AG20443 (cell line): ENCODE measurements around the gene GPATCH3.
A peak's percentile ranks its signal among the peaks of the same experiment; 100 is the strongest.
"Not testable (repeated sequence)": the region's sequence is repeated elsewhere in the genome, so short reads cannot be mapped to it uniquely, and the experiment has no call there.

Experiments used
- DNase-seq: peaks from one replicate; pipeline ENCODE4 v3.0.0; 2012; ENCODE audit warnings: low spot score, mixed read lengths

Gene GPATCH3

DNA sequence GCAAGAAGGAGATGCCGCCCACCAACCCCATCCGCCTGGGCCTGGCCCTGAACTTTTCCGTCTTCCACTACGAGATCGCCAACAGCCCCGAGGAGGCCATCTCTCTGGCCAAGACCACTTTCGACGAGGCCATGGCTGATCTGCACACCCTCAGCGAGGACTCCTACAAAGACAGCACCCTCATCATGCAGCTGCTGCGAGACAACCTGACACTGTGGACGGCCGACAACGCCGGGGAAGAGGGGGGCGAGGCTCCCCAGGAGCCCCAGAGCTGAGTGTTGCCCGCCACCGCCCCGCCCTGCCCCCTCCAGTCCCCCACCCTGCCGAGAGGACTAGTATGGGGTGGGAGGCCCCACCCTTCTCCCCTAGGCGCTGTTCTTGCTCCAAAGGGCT lies 36.6 kb downstream of the GPATCH3 start:
- no peak for DNase-seq

DNA sequence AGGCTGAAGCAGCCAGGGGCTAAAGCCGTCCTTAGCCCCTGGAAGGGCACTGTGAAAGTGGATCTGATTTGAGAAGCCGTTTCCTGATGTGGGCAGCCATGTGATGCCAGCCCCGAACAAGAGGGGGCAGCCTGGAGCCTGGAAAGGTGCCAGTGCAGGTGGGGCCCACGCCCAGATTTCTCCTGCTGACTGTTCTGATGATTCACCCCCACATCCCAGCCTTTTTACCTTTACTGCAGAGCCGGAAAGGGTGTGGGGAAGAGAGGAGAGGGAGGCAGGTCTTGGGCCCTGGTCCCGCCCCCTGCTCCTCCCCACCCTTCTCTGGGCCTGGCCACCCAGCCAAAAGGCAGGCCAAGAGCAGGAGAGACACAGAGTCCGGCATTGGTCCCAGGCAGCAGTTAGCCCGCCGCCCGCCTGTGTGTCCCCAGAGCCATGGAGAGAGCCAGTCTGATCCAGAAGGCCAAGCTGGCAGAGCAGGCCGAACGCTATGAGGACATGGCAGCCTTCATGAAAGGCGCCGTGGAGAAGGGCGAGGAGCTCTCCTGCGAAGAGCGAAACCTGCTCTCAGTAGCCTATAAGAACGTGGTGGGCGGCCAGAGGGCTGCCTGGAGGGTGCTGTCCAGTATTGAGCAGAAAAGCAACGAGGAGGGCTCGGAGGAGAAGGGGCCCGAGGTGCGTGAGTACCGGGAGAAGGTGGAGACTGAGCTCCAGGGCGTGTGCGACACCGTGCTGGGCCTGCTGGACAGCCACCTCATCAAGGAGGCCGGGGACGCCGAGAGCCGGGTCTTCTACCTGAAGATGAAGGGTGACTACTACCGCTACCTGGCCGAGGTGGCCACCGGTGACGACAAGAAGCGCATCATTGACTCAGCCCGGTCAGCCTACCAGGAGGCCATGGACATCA lies 37.2 kb downstream of the GPATCH3 start, which contains the start of gene SFN:
Gene SFN, plus strand, starts transcription at position 369 of the 904 bp plus-strand sequence. Its CDS starts 64 bp downstream, at position 433.
- DNase-seq = no peak

DNA sequence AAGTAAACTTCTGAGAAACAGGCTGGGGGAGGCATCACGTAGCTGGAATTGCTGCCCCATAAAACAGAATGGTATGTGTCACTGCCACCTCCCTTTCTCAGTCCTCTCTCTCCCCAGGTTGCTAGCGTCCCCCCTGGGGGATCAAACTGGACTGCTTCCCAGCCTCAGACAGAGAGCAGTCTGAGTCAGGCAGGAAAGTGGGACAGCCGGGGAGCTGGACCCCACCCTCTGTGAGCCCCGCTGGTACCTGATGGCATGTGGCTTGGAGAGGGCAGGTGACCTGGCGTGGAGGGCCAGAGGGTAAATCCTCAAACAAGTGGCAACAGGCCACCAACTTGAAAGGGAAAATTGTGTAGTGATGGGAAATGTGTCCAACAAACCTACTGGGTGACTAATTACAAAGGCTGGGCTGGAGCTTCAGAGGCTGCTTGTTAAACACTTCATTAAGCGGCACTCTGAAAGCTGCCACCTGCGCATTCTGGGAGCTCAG lies 38.3 kb downstream of the GPATCH3 start:
- DNase-seq = no peak

DNA sequence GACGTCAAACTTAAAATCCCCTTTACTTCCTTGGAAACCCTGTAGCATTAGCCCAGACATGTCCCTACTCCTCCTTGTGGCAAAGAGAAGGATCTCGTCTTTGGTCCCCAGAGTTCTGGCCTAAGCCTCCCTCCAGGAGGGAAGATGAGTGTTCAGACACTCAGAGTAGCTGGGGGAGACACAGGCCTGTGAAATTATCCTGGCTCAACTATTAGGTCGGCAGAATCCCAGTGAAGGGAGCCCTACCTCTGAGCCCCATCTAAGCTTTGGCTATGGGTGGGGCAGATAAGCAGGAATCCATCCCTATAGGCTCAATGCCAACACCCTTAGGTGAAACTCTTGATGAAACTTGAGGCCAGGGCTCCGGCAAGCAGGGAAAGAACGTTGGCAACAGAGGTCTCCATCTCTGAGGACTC lies 39.0 kb downstream of the GPATCH3 start:
- peak; percentile 41 for DNase-seq

DNA sequence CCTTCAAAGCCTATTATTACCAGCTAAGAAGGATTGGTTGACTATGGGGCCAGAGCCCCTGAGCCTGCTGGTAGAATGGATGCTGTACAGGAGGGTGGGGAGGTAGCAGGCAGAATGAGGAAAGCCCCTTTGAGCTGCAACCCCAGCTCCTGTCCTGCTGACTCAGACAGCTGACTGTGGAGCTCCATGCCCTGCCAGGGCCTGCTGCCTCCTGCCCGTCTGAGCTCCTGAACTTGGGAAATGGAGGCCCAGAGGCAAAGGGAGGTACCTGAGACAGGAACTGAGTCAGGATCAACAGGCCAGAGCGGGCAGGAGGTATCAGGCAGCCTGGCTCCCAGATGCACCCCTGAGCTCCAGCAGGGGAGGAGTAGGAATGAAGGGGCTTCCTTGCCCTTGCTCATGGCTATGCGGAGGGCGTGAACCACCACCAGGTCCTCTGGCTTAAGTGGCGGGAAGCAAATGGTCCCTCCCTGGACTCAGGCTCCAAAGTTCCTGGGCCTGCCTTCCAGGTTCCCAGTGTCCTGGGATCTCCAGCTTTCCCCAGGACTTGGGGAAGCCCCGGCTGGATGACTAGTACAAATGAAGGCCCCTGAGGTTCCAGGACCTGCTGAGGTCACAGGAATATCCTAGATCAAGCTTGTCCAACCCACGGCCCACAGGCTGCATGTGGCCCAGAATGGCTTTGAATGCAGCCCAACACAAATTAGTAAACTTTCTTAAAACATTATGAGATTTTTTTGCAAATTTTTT lies 41.2 kb downstream of the GPATCH3 start:
- DNase-seq = no peak

DNA sequence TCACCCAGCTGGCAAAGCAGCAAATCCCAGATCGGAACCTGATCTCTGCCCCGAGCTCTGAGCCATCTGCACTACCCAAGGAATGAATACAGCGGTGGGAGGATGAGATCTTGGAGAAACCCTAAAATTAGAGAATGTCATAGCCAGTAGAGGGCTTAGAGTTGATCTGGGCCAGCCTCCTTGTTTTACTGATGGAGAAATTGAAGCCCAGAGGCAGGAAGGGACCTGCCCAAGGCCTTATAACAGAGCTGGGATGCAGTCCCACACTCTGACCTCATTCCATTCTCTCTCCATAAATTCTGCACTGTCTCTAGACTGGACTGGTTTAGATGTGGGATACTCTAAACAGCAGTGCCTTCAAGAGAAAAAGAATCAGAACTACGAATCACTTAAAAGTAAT lies 42.1 kb downstream of the GPATCH3 start:
- no peak for DNase-seq

DNA sequence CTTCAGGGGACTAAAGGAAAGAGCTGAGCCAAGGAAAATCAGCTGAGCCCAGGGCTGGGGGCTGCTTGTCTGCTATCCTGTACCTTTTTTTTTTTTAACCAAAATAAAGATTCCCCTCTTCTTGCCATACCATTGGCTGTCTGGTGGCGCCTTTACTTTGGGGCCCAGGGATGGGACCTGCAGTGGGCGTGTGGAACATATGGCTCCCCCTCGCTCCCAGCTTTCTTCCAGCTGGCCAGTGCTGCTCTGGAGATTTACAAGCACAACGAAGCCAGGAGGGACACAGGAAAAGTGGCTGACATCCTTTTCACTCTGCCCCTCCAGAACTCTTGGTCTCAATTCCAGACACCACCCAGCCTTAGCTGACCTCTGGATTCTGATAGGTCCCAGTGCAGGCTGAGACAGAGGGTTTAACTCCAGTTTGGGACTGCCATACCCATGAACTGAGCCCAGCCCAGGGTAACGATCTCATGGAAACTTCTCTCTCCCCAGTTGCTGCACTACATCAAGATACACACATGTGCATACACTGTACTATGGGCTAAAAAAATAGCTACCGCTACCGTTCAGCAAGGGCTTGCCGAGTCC lies 42.7 kb downstream of the GPATCH3 start:
- DNase-seq = no peak

DNA sequence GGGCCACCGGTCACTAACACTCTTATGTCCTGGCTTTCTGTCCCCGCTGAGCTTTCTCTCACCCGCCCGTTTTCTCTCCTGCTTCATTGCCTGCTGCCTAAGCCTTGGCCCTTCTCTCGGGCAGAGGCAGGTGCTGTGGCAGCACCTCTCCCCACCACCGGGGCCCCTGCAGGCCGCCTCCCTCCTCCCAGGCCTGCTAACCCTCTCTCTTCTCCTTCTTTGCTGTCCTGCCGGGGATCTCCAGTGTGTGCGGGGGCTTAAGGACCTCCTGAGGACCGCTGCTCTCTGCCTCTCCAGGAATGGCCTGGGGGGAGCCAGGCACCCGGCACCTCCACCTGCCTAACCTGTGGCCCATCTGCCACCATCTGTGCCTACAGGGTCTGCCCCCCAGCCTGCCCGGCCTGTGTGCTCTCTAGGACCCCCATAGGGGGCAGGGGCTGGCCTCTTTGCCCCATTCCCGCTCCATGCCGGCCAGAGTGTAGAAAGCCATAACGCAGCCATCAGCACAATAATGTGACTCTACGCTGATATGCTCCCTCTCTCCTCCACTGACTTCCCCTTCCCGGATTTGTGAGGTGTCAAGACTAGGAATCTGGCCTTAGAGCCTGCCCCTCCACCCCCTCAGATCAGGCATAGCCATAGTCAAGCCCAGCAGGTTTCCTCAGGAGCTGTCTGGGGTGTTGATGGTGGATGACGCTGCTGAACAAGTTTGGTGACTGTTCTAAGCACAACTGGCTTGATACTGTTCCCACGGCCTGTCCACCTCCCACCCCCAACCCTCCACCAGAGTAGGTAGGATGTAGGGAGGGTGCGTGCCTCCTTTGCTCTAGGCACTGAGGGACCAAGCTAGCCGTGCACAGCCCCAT lies 43.4 kb downstream of the GPATCH3 start:
- no peak for DNase-seq

DNA sequence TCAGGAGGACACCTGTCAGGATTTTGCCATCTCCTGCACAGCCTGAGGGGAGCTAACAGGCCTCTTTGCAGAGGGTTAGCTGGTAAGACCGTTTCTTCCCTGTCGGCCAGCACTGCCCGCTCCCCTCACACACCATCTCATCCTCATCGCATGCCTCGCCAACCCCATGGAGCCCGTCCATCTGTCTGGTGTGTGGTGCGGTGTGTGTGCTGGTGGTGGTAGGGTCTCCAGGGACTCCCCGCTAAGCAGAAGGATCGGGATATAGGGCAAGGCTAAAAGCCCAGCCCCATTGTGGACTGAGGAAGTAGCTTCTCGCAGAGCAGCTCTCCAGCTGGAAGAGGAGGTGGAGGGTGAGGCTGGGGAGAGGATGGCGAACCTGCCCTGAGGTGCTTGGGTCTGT lies 44.1 kb downstream of the GPATCH3 start:
- no peak for DNase-seq

DNA sequence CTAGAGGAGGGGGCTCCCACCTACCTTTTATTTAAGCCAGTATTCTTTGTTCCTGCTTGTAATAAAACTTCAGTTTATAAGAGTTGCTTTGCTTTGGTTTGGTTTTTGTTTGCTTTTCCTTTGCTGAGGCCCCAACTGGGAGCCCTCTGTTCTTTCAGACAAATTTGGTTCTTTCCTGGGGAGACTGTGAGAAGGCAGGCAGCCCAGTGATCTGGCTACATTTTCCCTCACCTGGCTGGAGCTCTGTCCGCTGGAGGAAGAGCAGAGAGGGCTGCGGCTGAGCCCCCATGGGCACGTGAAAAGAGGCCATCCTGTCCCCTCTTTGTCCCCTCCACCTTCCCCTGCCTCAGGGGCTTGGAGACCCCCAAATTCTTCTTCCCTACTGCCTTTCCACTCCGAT lies 44.6 kb downstream of the GPATCH3 start:
- DNase-seq = no peak

DNA sequence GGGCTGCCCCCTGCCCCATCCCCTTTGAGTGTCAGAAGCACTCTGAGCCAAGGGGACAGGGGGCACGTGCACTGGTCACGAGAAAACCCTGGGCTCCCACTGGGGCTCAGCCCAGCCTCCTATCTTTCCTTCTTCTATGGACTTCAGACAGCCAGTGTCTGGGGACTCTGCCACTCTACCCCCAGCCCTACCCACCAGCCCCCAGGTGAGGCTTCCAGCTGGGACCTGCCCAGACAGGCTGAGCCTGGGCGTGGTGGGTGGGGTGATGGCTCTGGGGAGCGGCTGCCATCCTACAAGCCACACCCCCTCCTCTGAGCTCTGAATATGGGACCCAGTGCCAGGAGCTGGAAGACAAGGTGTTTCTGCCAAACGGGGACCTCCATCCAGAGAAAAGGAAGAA lies 45.4 kb downstream of the GPATCH3 start:
- DNase-seq = no peak

DNA sequence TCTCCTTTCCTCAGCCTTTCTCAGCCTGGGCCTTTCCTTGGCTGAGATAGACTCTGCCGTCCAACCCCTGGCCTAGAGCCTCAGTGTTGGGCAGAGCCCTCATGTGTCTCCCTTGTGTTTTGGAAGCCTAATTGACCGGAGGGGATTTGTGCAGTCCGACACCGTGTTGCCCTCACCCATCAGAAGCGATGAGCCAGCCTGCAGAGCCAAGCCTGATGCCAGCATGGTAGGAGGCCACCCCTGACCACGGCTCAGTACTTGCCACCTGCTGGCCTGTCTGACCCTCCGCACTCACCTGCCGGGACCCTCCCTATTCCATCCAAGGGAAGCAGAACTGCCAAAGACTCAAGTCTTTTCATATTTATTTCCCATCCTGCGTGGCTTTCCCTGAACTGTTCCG lies 46.7 kb downstream of the GPATCH3 start:
- DNase-seq = no peak

DNA sequence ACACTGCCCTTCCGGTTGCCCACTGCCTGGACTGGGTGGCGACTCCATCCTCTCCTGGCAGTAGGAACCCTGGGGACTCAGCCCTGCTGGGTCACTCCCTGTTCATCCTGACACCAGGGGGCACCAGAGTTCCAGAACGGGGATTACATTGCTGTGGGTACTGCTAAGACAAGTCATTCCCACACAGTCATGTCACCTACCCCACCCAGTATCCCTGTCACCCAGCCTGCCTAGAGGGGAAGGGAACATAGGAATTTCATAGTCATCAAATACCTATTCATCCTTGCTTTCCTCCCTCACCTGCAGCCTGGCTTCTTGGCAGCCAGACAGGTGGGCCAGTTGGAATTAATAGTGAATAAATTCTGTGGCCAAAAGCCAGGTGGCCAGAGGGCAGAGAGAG lies 47.1 kb downstream of the GPATCH3 start:
- peak; percentile 93 for DNase-seq

DNA sequence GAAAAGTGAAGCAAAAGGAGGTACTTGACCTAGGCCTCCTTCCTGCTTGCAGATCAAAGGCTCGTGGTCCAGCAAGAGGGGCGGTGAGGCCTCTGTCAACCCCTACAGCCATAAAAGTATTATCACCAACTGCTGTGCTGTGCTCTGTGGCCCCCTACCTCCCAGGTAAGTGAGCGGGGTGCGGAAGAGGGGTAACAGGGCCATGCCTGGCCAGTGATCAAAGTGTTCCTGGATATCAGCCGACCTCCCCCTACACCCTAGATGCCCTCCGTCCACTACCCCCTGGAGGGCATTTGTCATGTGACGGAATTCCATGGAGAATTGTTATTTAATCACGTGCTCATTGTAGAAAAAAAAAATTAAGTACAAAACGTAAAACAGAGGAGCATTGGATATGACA lies 47.6 kb downstream of the GPATCH3 start:
- no peak for DNase-seq

DNA sequence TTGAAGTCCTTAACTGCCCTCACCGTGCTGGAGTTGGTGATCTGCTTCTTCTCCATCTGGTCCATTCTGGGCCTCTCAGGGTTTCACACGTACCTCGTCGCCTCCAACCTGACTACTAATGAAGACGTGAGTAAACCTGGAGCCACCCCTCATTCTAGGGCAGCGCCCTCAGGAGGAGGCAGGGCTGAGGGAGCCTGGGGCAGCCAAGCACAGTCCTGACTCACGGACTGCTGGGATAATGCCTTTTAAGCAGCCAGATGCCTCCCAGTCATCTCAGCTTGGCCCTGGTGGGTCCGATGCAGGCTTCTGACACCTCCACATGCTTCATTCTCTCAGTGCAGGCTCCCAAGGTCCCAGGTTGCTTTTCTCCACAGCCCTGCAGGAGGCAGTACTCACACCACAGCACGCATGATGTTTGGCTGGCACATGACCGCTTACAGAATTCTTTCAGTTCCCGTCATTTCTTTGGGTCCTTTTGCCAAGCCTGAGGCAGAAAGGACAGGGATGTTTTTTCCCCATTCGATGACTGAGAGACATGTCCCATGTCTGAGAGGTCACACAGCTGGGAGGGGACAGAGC lies 49.1 kb downstream of the GPATCH3 start:
- no peak for DNase-seq

DNA sequence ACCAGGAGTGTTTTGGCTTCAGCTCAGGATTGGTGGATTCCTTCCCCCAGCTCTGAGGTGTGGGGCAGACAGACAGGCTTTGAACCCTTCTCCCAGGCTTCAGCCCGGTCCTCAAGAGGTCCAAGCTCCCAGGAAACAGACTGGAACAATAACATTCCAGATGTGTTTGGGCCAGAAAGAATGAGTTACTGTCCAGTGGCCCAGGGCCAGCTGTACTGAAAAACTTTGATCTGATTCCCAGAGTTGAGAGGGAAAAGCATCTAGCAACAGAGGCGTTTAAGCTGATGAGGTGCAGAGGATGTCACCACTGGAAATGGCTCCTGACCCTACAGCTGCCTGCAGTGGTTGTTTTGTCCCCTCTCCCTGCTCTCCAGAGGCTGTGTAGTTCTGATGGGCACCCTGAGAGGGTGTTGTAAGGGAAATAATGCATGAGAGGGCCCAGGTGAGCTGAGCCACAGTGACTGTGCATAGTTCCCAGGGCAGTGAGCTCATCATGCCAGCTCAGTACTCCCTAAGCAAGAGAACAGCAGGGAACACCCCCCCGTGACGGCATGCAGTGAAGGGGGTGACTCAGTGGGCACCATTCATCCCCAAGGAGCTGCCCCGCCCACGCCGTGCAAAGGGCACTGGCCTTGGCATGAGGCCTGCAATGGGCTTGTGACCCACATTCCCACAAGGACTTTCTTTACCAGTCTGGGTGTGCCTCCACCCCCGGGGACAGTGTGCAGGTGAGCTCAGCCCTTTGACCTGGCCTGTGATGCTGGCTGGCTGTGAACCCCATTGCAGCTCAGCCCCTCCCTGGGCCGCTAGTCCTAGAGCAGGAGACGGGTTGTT lies 51.1 kb downstream of the GPATCH3 start:
- peak; percentile 87 for DNase-seq

DNA sequence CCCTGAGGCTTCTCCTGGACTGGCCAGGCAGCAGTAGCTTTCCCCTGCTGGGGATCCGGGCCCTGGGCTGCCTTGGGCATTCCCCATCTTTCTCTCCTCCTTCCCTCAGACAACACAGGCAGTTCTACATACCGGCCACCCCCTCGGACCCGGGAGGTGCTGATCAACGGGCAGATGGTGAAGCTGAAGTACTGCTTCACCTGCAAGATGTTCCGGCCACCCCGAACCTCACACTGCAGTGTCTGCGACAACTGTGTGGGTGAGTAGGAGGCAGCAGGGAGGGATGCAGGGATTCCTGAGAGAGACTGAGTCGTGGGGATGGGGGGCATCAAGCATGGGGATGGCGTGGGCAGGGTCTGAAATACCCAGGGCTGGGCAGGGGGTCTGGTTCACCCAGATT lies 51.8 kb downstream of the GPATCH3 start:
- no peak for DNase-seq

DNA sequence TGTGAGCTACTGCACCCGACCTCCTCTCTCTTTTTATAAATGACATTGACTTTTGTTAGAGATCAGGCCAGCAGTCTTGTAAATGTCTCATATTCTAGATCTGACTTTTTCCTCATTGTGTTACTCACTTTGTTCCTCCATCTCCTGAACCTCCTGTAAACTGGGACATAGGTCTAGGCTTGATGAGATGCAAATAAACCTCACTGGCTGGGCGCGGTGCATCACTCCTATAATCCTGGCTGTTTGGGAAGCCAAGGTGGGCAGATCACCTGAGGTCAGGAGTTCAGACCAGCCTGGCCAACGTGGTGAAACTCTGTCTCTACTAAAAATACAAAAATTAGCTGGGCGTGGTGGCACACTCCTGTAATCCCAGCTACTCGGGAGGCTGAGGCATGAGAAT lies 52.4 kb downstream of the GPATCH3 start:
- not testable (repeated sequence) for DNase-seq

DNA sequence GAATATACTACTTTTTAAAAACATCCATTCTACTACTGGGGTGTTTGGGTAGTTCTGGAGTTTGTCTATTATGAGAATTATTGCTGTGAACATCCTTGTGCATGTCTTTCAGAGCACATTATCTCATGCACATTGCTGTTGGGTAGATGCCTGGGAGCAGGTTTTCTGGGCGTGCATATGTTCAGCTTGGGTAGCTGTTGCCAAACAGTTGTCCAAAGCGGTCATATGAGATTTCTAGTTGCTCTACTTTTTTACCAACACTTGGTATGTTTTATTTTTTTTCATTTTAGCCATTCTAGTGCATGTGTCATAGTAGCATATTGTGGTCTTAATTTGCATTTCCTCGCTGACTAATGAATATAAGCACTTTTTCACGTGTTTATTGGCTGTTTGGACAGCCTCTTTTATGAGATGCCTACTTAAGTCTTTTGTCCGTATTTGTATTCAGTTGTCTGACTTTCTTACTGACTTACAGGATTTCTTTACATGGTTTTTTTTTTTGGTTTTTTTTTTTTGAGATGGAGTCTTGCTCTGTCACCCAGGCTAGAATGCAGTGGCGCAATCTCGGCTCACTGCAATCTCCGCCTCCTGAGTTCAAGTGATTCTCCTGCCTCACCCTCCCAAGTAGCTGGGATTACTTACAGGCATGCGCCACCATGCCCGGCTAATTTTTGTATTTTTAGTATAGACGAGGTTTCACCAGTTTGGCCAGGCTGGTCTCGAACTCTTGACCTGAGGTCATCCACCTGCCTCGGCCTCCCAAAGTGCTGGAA lies 55.7 kb downstream of the GPATCH3 start:
- no peak for DNase-seq
